Middle frontal gyrus (tissue), 1 donor: ENCODE data around the gene PAN3.
"Not testable (repeated sequence)": the region's sequence is repeated elsewhere in the genome, so short reads cannot be mapped to it uniquely, and the experiment has no call there.

Experiments
- DNase-seq: peaks from one replicate; pipeline ENCODE4 v3.0.0-alpha.2; 2015; ENCODE audit warnings: low spot score; ENCODE audit errors: extremely low spot score

Gene PAN3

GRCh38 chr13:28137596-28137995 lies 749 bp upstream of the PAN3 start:
- no peak for DNase-seq

GRCh38 chr13:28138756-28139470 lies 568 bp downstream of the PAN3 start:
- DNase-seq = no peak

- DNase-seq = no peak
Measured at GRCh38 chr13:28140433-28141125, 2.2 kb downstream of the PAN3 start.

- not testable (repeated sequence) for DNase-seq
Measured at GRCh38 chr13:28141542-28141941, 3.2 kb downstream of the PAN3 start.

GRCh38 chr13:28145049-28145448 lies 6.7 kb downstream of the PAN3 start:
- DNase-seq = no peak

GRCh38 chr13:28147495-28147894 lies 9.2 kb downstream of the PAN3 start:
- no peak for DNase-seq

GRCh38 chr13:28159057-28159456 lies 20.7 kb downstream of the PAN3 start:
- no peak for DNase-seq

- no peak for DNase-seq
Measured at GRCh38 chr13:28161370-28161769, 23.0 kb downstream of the PAN3 start.

GRCh38 chr13:28163587-28163986 lies 25.2 kb downstream of the PAN3 start:
- no peak for DNase-seq

GRCh38 chr13:28166257-28166656 lies 27.9 kb downstream of the PAN3 start:
- DNase-seq = no peak

GRCh38 chr13:28171266-28171665 lies 32.9 kb downstream of the PAN3 start:
- DNase-seq = no peak

GRCh38 chr13:28172947-28173346 lies 34.6 kb downstream of the PAN3 start:
- DNase-seq = no peak

GRCh38 chr13:28173793-28174192 lies 35.4 kb downstream of the PAN3 start:
- no peak for DNase-seq

- DNase-seq = no peak
Measured at GRCh38 chr13:28177327-28177726, 39.0 kb downstream of the PAN3 start.

GRCh38 chr13:28177877-28178276 lies 39.5 kb downstream of the PAN3 start:
- no peak for DNase-seq

GRCh38 chr13:28179974-28180373 lies 41.6 kb downstream of the PAN3 start:
- no peak for DNase-seq

- DNase-seq = no peak
Measured at GRCh38 chr13:28181413-28181812, 43.1 kb downstream of the PAN3 start.

- DNase-seq = no peak
Measured at GRCh38 chr13:28185256-28185655, 46.9 kb downstream of the PAN3 start.

- DNase-seq = no peak
Measured at GRCh38 chr13:28199089-28199488, 60.7 kb downstream of the PAN3 start.

- DNase-seq = no peak
Measured at GRCh38 chr13:28204043-28204442, 65.7 kb downstream of the PAN3 start.

- DNase-seq = no peak
Measured at GRCh38 chr13:28204690-28205443, 66.5 kb downstream of the PAN3 start.

- no peak for DNase-seq
Measured at GRCh38 chr13:28218679-28219078, 80.3 kb downstream of the PAN3 start.
